Measurements from ENCODE around the gene MEI1. TPM values are rescaled to one million over a fixed set of nuclear protein-coding genes. Genes with fewer than 3 reads are reported as not detected.
"Not testable (repeated sequence)": the region's sequence is repeated elsewhere in the genome, so short reads cannot be mapped to it uniquely, and the experiment has no call there.

The MEI1 gene
- total RNA-seq, 2 donors from 2014 or later, result 0.71 to 15.5 TPM

- DNase-seq (ENCODE audit: low spot score), result no peak
- H3K4me3 ChIP-seq, result no peak overlapping the region
- TF ChIP-seq CTCF (IDR thresholded peaks at IDR 0.05), result no peak
- no peaks in the 10 kb centered on the region for H3K27me3 ChIP-seq
- peaks cover 58% of the 10 kb centered on the region for H3K36me3 ChIP-seq
- H3K27ac ChIP-seq, result no peak overlapping the region
- peaks cover 0 to 30% of the 10 kb centered on the region in 2 donors for H3K4me1 ChIP-seq
- H3K9me3 ChIP-seq, result no peaks in the 10 kb centered on the region
These were observed 34.8 kb upstream of the MEI1 start for GRCh38 chr22:41664490-41664889.

GRCh38 chr22:41664951-41665350 lies 34.4 kb upstream of the MEI1 start:
- peaks cover 54% of the 10 kb centered on the region for H3K36me3 ChIP-seq
- no peak overlapping the region for H3K27ac ChIP-seq
- H3K4me3 ChIP-seq, result no peak overlapping the region
- no peak for DNase-seq (ENCODE audit: low spot score)
- no peaks in the 10 kb centered on the region for H3K27me3 ChIP-seq
- TF ChIP-seq CTCF (IDR thresholded peaks at IDR 0.05), result no peak
- no peaks in the 10 kb centered on the region for H3K9me3 ChIP-seq
- H3K4me1 ChIP-seq, result peaks cover 0 to 25% of the 10 kb centered on the region in 2 donors

- H3K4me3 ChIP-seq, result no peak overlapping the region
- peak overlapping the region in 1 of 2 donors; percentile 68 for H3K27ac ChIP-seq
- no peaks in the 10 kb centered on the region for H3K9me3 ChIP-seq
- TF ChIP-seq CTCF (IDR thresholded peaks at IDR 0.05), result no peak
- H3K27me3 ChIP-seq, result no peaks in the 10 kb centered on the region
- H3K36me3 ChIP-seq, result peaks cover 16% of the 10 kb centered on the region
- DNase-seq (ENCODE audit: low spot score), result no peak
- H3K4me1 ChIP-seq, result peaks cover 0 to 22% of the 10 kb centered on the region in 2 donors
These were observed 30.1 kb upstream of the MEI1 start for GRCh38 chr22:41668971-41669911.

GRCh38 chr22:41672096-41672495 lies 27.2 kb upstream of the MEI1 start:
- H3K27me3 ChIP-seq; H3K4me3 ChIP-seq; DNase-seq (ENCODE audit: low spot score); H3K27ac ChIP-seq; H3K9me3 ChIP-seq: not testable (repeated sequence)
- H3K36me3 ChIP-seq, result peaks cover 11% of the 10 kb centered on the region
- H3K4me1 ChIP-seq, result peaks cover 0 to 22% of the 10 kb centered on the region in 2 donors

- H3K27ac ChIP-seq, result peak overlapping the region in 1 of 2 donors; percentile 57
- TF ChIP-seq CTCF (IDR thresholded peaks at IDR 0.05), result peak; percentile 14 to 56
- peaks cover 0 to 17% of the 10 kb centered on the region in 2 donors for H3K4me1 ChIP-seq
- DNase-seq (ENCODE audit: low spot score), result no peak
- no peak overlapping the region for H3K4me3 ChIP-seq
- peaks cover 17% of the 10 kb centered on the region for H3K36me3 ChIP-seq
- H3K9me3 ChIP-seq, result no peaks in the 10 kb centered on the region
- H3K27me3 ChIP-seq, result no peaks in the 10 kb centered on the region
These were observed 26.4 kb upstream of the MEI1 start for GRCh38 chr22:41672780-41673509.

- Histone ChIP-seq H3K27ac (peak overlapping the region; percentile 48 to 57), H3K9me3 (no peaks in the 10 kb centered on the region), H3K4me3 (no peak overlapping the region), H3K4me1 (peaks cover 0 to 17% of the 10 kb centered on the region in 2 donors), H3K36me3 (peaks cover 36% of the 10 kb centered on the region), H3K27me3 (no peaks in the 10 kb centered on the region)
- DNase-seq (ENCODE audit: low spot score), result no peak
- no peak for TF ChIP-seq CTCF (IDR thresholded peaks at IDR 0.05)
These were observed 24.4 kb upstream of the MEI1 start for GRCh38 chr22:41674846-41675340.
